Common myeloid progenitor, CD34-positive (primary cell): Measurements from ENCODE around the gene SUN1.

ENCODE experiments used
- CTCF ChIA-PET: fragments of 350-600 bp; sonication (Branson Sonifier 250); formaldehyde crosslinking; loops from one replicate; lab custom pipeline; 2021; ENCODE audit warnings: antibody characterized with exemption; lab: Charles Lee
- POLR2A ChIA-PET: fragments of 350-600 bp; sonication (Branson Sonifier 250); formaldehyde crosslinking; loops from one replicate; lab custom pipeline; 2021; ENCODE audit warnings: antibody characterized with exemption; lab: Charles Lee
- DNase-seq, 3 donors: peaks; one replicate each; pipeline versions ENCODE4 v3.0.0 to v3.0.0-alpha.2; 2013
- H3K27ac ChIP-seq, 2 experiments: 1 replicate in 1 of 2; 2 replicates in 1 of 2; pipeline ENCODE4 v1.7.0; 2013; ENCODE audit warnings: inconsistent platforms in 2 of 2, low read length in 2 of 2, mild to moderate bottlenecking in 2 of 2, low read depth in 1 of 2, moderate library complexity in 1 of 2; ENCODE audit not compliant: severe bottlenecking in 2 of 2, insufficient read depth in 1 of 2, poor library complexity in 1 of 2
- H3K27me3 ChIP-seq, 5 experiments: replicated peaks in 2 of 5; 1 replicate in 3 of 5; 2 replicates in 2 of 5; pipeline versions ENCODE4 v1.6.1 to v1.7.0; 2013; ENCODE audit warnings: low read length in 4 of 5, mild to moderate bottlenecking in 2 of 5, moderate library complexity in 2 of 5, inconsistent platforms in 1 of 5; ENCODE audit not compliant: insufficient read depth in 5 of 5, control insufficient read depth in 4 of 5
- H3K36me3 ChIP-seq, 4 experiments: 1 replicate in 2 of 4; 2 replicates in 2 of 4; pipeline versions ENCODE4 v1.6.1 to v1.7.0; 2013; ENCODE audit warnings: low read length in 3 of 4, control low read depth in 1 of 4, mild to moderate bottlenecking in 1 of 4; ENCODE audit not compliant: control insufficient read depth in 4 of 4, insufficient read depth in 4 of 4
- H3K4me1 ChIP-seq, 4 experiments: 1 replicate in 3 of 4; 2 replicates in 1 of 4; pipeline versions ENCODE4 v1.6.1 to v1.7.1; 2013; ENCODE audit warnings: low read length in 3 of 4, mild to moderate bottlenecking in 3 of 4, control low read depth in 1 of 4, inconsistent platforms in 1 of 4, moderate library complexity in 1 of 4; ENCODE audit not compliant: control insufficient read depth in 4 of 4, insufficient read depth in 4 of 4; ENCODE audit errors: control extremely low read depth in 1 of 4
- H3K4me3 ChIP-seq, 7 experiments: 1 replicate in 4 of 7; 2 replicates in 3 of 7; pipeline versions ENCODE4 v1.5.1 to v1.7.0; 2013; ENCODE audit warnings: mild to moderate bottlenecking in 7 of 7, low read length in 6 of 7, moderate library complexity in 6 of 7, inconsistent platforms in 2 of 7, low read depth in 2 of 7, control low read depth in 1 of 7; ENCODE audit not compliant: insufficient read depth in 4 of 7, control insufficient read depth in 1 of 7; ENCODE audit errors: extremely low read depth in 1 of 7
- H3K9me3 ChIP-seq, 5 experiments: 1 replicate in 4 of 5; 2 replicates in 1 of 5; pipeline versions ENCODE4 v1.6.1 to v1.7.1; 2013; ENCODE audit warnings: low read length in 4 of 5, mild to moderate bottlenecking in 2 of 5, inconsistent platforms in 1 of 5, low read depth in 1 of 5, moderate library complexity in 1 of 5; ENCODE audit not compliant: control insufficient read depth in 4 of 5, insufficient read depth in 2 of 5; ENCODE audit errors: control extremely low read depth in 1 of 5
- WGBS: methylation state at CpG from one replicate; pipeline ENCODE4 v1.1.5; 2013; ENCODE audit not compliant: insufficient coverage; 5-methylcytosine and 5-hydroxymethylcytosine counted together

SUN1 gene

GRCh38 chr7:875476-876076, 43.3 kb downstream of the SUN1 start:
- Histone ChIP-seq H3K36me3 (peaks cover 0 to 34% (median 10%) of the 10 kb centered on the region in 4 experiments), H3K9me3 (no peaks in the 10 kb centered on the region), H3K27ac (peak overlapping the region in 1 of 2 experiments; percentile 49), H3K4me3 (peak overlapping the region in 3 of 7 experiments; percentile 51 to 63 (median 55)), H3K4me1 (peaks cover 2 to 31% (median 20%) of the 10 kb centered on the region in 4 experiments), H3K27me3 (no peaks in the 10 kb centered on the region)
- POLR2A ChIA-PET = interaction anchor here (0.6 kb wide), 1 partner anchor 10 kb away, joined by 3 read pairs; no protein-coding TSS in a partner anchor
- CTCF ChIA-PET = interaction anchor here (0.9 to 1.8 kb wide), 10 partner anchors 10 to 92 kb away, joined by 3 to 5 read pairs (median 4); partner anchors contain the start of gene SUN1
- no peak for DNase-seq
- 84% methylated on average over 21 of the region's 27 CpGs for WGBS

GRCh38 chr7:876077-876971, 44.0 kb downstream of the SUN1 start, which contains the start of gene GET4:
TSS of gene GET4 (plus strand) at chr7:876554. CDS start at chr7:876646, 92 bp downstream.
- peak within 1 kb of the TSS; percentile 75 to 95 (median 81) for H3K4me3 ChIP-seq
- peak within 1 kb of the TSS; percentile 86 to 94 for H3K27ac ChIP-seq
- POLR2A ChIA-PET = interaction anchor here (0.8 to 1.2 kb wide), 2 partner anchors 25 to 99 kb away, joined by 3 to 4 read pairs; partner anchors contain the start of gene COX19
- no peaks in the 10 kb centered on the region for H3K9me3 ChIP-seq
- peak; percentile 96 to 98 (median 98) for DNase-seq
- peaks cover 2 to 31% (median 20%) of the 10 kb centered on the region in 4 experiments for H3K4me1 ChIP-seq
- peaks cover 0 to 34% (median 10%) of the 10 kb centered on the region in 4 experiments for H3K36me3 ChIP-seq
- WGBS = under 1% methylated on average over 70 of the region's 129 CpGs
- CTCF ChIA-PET = interaction anchor here (0.9 to 1.8 kb wide), 9 partner anchors 11 to 93 kb away, joined by 3 to 5 read pairs (median 4); partner anchors contain the start of gene SUN1
- no peaks in the 10 kb centered on the region for H3K27me3 ChIP-seq

GRCh38 chr7:876972-877311, 44.7 kb downstream of the SUN1 start:
- peak overlapping the region; percentile 75 to 95 (median 81) for H3K4me3 ChIP-seq
- H3K27ac ChIP-seq = peak overlapping the region; percentile 86 to 94
- H3K36me3 ChIP-seq = peaks cover 0 to 31% (median 10%) of the 10 kb centered on the region in 4 experiments
- 0% methylated on average over 26 of the region's 26 CpGs for WGBS
- CTCF ChIA-PET = no interaction called here
- H3K27me3 ChIP-seq = no peaks in the 10 kb centered on the region
- peak in 1 of 3 donors; percentile 51 for DNase-seq
- H3K4me1 ChIP-seq = peaks cover 2 to 31% (median 20%) of the 10 kb centered on the region in 4 experiments
- H3K9me3 ChIP-seq = no peaks in the 10 kb centered on the region
- POLR2A ChIA-PET = interaction anchor here (0.8 to 1.2 kb wide), 2 partner anchors 24 to 98 kb away, joined by 3 to 4 read pairs; partner anchors contain the start of gene COX19

- 41% methylated on average over 26 of the region's 47 CpGs for WGBS
- H3K27me3 ChIP-seq = no peaks in the 10 kb centered on the region
- peaks cover 0 to 28% (median 9%) of the 10 kb centered on the region in 4 experiments for H3K36me3 ChIP-seq
- peaks cover 2 to 31% (median 20%) of the 10 kb centered on the region in 4 experiments for H3K4me1 ChIP-seq
- CTCF ChIA-PET = no interaction called here
- POLR2A ChIA-PET = interaction anchor here (1.2 kb wide), 1 partner anchor 24 kb away, joined by 3 read pairs; no protein-coding TSS in a partner anchor
- peak overlapping the region; percentile 86 to 94 for H3K27ac ChIP-seq
- peak; percentile 16 to 30 (median 27) for DNase-seq
- H3K9me3 ChIP-seq = no peaks in the 10 kb centered on the region
- H3K4me3 ChIP-seq = peak overlapping the region; percentile 75 to 95 (median 81)
These were observed 45.3 kb downstream of the SUN1 start for GRCh38 chr7:877312-878232.

GRCh38 chr7:879093-879492, 46.8 kb downstream of the SUN1 start:
- Histone ChIP-seq H3K36me3 (peaks cover 0 to 25% (median 12%) of the 10 kb centered on the region in 4 experiments), H3K4me3 (no peak overlapping the region), H3K27ac (no peak overlapping the region), H3K9me3 (no peaks in the 10 kb centered on the region), H3K27me3 (no peaks in the 10 kb centered on the region), H3K4me1 (peaks cover 2 to 21% (median 11%) of the 10 kb centered on the region in 4 experiments)
- DNase-seq = no peak
- ChIA-PET POLR2A (no interaction called here), CTCF (interaction anchor here (0.8 kb wide), 1 partner anchor 13 kb away, joined by 3 read pairs; no protein-coding TSS in a partner anchor)
- WGBS = 98% methylated on average over 14 of the region's 15 CpGs

- no peak overlapping the region for H3K4me3 ChIP-seq
- POLR2A ChIA-PET = no interaction called here
- peaks cover 0 to 25% (median 12%) of the 10 kb centered on the region in 4 experiments for H3K36me3 ChIP-seq
- H3K27ac ChIP-seq = no peak overlapping the region
- WGBS = 88% methylated on average over 14 of the region's 14 CpGs
- H3K9me3 ChIP-seq = no peaks in the 10 kb centered on the region
- no peak for DNase-seq
- H3K4me1 ChIP-seq = peaks cover 2 to 20% (median 11%) of the 10 kb centered on the region in 4 experiments
- H3K27me3 ChIP-seq = no peaks in the 10 kb centered on the region
- CTCF ChIA-PET = interaction anchor here (0.8 kb wide), 1 partner anchor 12 kb away, joined by 3 read pairs; no protein-coding TSS in a partner anchor
These were observed 47.4 kb downstream of the SUN1 start for GRCh38 chr7:879706-880105.
